WTC11 (cell line): Measurements from ENCODE around the gene ZEB2. TPM values are rescaled to one million over a fixed set of nuclear protein-coding genes. Genes with fewer than 3 reads are reported as not detected.

ENCODE experiments used
- ATAC-seq: fragments of 200-7000 bp; cut with Tn5 transposase; 2 replicates; pipeline ENCODE4 v1.10.0; 2021; ENCODE audit warnings: mild to moderate bottlenecking, moderate library complexity
- CTCF ChIA-PET: fragments of 300-600 bp; sonication (Branson Sonifier 250); formaldehyde crosslinking; loops from one replicate; lab custom pipeline; 2021; ENCODE audit warnings: antibody characterized with exemption; lab: Charles Lee
- POLR2A ChIA-PET: fragments of 350-600 bp; sonication (Branson Sonifier 250); formaldehyde crosslinking; loops from one replicate; lab custom pipeline; 2021; ENCODE audit warnings: antibody characterized with exemption; lab: Charles Lee
- DNase-seq: peaks from one replicate; pipeline ENCODE4 v3.0.0; 2021; ENCODE audit warnings: low spot score
- H3K27ac Mint-ChIP-seq: 2 replicates; pipeline ENCODE4 v1.8.0; 2021; ENCODE audit warnings: mixed read lengths
- H3K27me3 Mint-ChIP-seq: 2 replicates; pipeline ENCODE4 v1.8.0; 2021; ENCODE audit warnings: low read depth, mild to moderate bottlenecking, moderate library complexity, mixed read lengths
- H3K36me3 Mint-ChIP-seq: 2 replicates; pipeline ENCODE4 v1.8.0; 2021; ENCODE audit warnings: mixed read lengths
- H3K4me1 Mint-ChIP-seq: 2 replicates; pipeline ENCODE4 v1.8.0; 2022; ENCODE audit warnings: mixed read lengths
- H3K4me3 Mint-ChIP-seq: 2 replicates; pipeline ENCODE4 v1.8.0; 2021; ENCODE audit warnings: mild to moderate bottlenecking, moderate library complexity, mixed read lengths
- H3K9me3 Mint-ChIP-seq: 2 replicates; pipeline ENCODE4 v1.8.0; 2021; ENCODE audit warnings: mixed read lengths
- CREM ChIP-seq: sonication (generic); formaldehyde crosslinking; IDR thresholded peaks from 2 replicates; pipeline ENCODE4 v1.8.1; 2022; ENCODE audit warnings: mild to moderate bottlenecking, missing genetic modification reagents, moderate library complexity
- ESRRA ChIP-seq: sonication (generic); formaldehyde crosslinking; IDR thresholded peaks from 2 replicates; pipeline ENCODE4 v1.8.1; 2022; ENCODE audit warnings: mild to moderate bottlenecking, missing genetic modification reagents, borderline replicate concordance
- GRHL2 ChIP-seq: fragments of 250-450 bp; sonication (Bioruptor Pico); IDR thresholded peaks from 2 replicates; pipeline ENCODE4 v1.8.0; 2022; ENCODE audit warnings: mild to moderate bottlenecking, moderate library complexity; ENCODE audit not compliant: insufficient replicate concordance, severe bottlenecking
- IRF2 ChIP-seq: sonication (generic); formaldehyde crosslinking; IDR thresholded peaks from 2 replicates; pipeline ENCODE4 v1.8.0; 2022; ENCODE audit warnings: low read depth, missing genetic modification reagents, borderline replicate concordance
- JAZF1 ChIP-seq: fragments of 250-450 bp; sonication (Bioruptor Pico); IDR thresholded peaks from 2 replicates; pipeline ENCODE4 v1.9.0; 2021; ENCODE audit warnings: moderate library complexity, mild to moderate bottlenecking, inconsistent platforms
- NFYB ChIP-seq: sonication (generic); formaldehyde crosslinking; conservative IDR thresholded peaks from 2 replicates; pipeline ENCODE4 v1.8.0; 2022; ENCODE audit warnings: low read depth, missing genetic modification reagents
- SMAD3 ChIP-seq: sonication (generic); formaldehyde crosslinking; IDR thresholded peaks from 2 replicates; pipeline ENCODE4 v1.8.0; 2022; ENCODE audit warnings: missing genetic modification reagents, mild to moderate bottlenecking, borderline replicate concordance
- TCF7 ChIP-seq: sonication (generic); formaldehyde crosslinking; IDR thresholded peaks from 2 replicates; pipeline ENCODE4 v1.8.0; 2022; ENCODE audit warnings: mild to moderate bottlenecking, low read depth, missing genetic modification reagents, moderate library complexity
- TP53 ChIP-seq: sonication (generic); formaldehyde crosslinking; IDR thresholded peaks from 2 replicates; pipeline ENCODE4 v1.8.1; 2023; ENCODE audit warnings: mild to moderate bottlenecking, missing genetic modification reagents
- ZNF121 ChIP-seq: sonication (generic); formaldehyde crosslinking; IDR thresholded peaks from 2 replicates; pipeline ENCODE4 v1.8.0; 2023; ENCODE audit warnings: missing genetic modification reagents
- ZNF138 ChIP-seq: sonication (generic); formaldehyde crosslinking; conservative IDR thresholded peaks from 2 replicates; pipeline ENCODE4 v1.8.1; 2022; ENCODE audit warnings: mild to moderate bottlenecking, moderate library complexity, missing genetic modification reagents
- ZNF423 ChIP-seq: fragments of 250-450 bp; sonication (Bioruptor Pico); IDR thresholded peaks from 2 replicates; pipeline ENCODE4 v2.1.2; 2022; ENCODE audit warnings: mild to moderate bottlenecking, moderate library complexity
- total RNA-seq: library from RNA; stranded (reverse); gene quantifications from 3 replicates; pipeline ENCODE4 v1.2.3, GENCODE V29; 2021
- TF ChIP-seq, protein P1 (sequence below): sonication (generic); formaldehyde crosslinking; IDR thresholded peaks from 2 replicates; pipeline ENCODE4 v1.8.0; 2023; ENCODE audit warnings: mild to moderate bottlenecking, missing genetic modification reagents
- TF ChIP-seq, protein P2 (sequence below): sonication (generic); formaldehyde crosslinking; IDR thresholded peaks from 2 replicates; pipeline ENCODE4 v1.8.1; 2022; ENCODE audit warnings: missing genetic modification reagents, borderline replicate concordance
- TF ChIP-seq, protein P3 (sequence below): sonication (generic); formaldehyde crosslinking; IDR thresholded peaks from 2 replicates; pipeline ENCODE4 v1.8.0; 2023; ENCODE audit warnings: missing genetic modification reagents
- TF ChIP-seq, protein P4 (sequence below): sonication (generic); formaldehyde crosslinking; IDR thresholded peaks from 2 replicates; pipeline ENCODE4 v1.8.0; 2022; ENCODE audit warnings: mild to moderate bottlenecking, missing genetic modification reagents
- TF ChIP-seq, protein P5 (sequence below): fragments of 250-450 bp; sonication (Bioruptor Pico); IDR thresholded peaks from 2 replicates; pipeline ENCODE4 v1.8.0; 2021; ENCODE audit warnings: mild to moderate bottlenecking
- TF ChIP-seq, protein P6 (sequence below): sonication (generic); formaldehyde crosslinking; IDR thresholded peaks from 2 replicates; pipeline ENCODE4 v1.8.0; 2022; ENCODE audit warnings: mild to moderate bottlenecking, missing genetic modification reagents
- TF ChIP-seq, protein P7 (sequence below): sonication (generic); formaldehyde crosslinking; IDR thresholded peaks from 2 replicates; pipeline ENCODE4 v1.8.0; 2022; ENCODE audit warnings: mild to moderate bottlenecking, missing genetic modification reagents

The ZEB2 gene
- total RNA-seq, 1 experiment from 2014 or later = 0.42 TPM

DNA sequence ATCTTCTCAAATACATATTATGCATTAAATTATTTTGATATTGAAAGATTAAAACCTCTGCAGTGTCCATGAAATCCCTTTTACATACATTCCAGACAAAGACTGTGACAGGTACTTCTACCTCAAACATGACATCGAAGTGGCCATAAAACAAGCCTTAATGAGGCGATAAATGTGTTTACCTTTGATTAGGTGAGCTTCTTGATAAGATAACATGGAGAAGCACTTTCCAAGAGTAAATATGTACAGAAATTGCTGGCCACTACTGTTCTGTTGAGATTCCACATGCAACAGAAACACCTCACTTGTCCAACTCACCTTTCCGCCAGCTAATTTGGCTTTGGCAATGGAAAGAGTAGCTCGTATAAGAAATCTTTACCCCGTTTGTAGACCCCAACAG, 55.2 kb downstream of the ZEB2 start (continued):
- TF ChIP-seq, protein P1, sequence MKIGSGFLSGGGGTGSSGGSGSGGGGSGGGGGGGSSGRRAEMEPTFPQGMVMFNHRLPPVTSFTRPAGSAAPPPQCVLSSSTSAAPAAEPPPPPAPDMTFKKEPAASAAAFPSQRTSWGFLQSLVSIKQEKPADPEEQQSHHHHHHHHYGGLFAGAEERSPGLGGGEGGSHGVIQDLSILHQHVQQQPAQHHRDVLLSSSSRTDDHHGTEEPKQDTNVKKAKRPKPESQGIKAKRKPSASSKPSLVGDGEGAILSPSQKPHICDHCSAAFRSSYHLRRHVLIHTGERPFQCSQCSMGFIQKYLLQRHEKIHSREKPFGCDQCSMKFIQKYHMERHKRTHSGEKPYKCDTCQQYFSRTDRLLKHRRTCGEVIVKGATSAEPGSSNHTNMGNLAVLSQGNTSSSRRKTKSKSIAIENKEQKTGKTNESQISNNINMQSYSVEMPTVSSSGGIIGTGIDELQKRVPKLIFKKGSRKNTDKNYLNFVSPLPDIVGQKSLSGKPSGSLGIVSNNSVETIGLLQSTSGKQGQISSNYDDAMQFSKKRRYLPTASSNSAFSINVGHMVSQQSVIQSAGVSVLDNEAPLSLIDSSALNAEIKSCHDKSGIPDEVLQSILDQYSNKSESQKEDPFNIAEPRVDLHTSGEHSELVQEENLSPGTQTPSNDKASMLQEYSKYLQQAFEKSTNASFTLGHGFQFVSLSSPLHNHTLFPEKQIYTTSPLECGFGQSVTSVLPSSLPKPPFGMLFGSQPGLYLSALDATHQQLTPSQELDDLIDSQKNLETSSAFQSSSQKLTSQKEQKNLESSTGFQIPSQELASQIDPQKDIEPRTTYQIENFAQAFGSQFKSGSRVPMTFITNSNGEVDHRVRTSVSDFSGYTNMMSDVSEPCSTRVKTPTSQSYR (CRISPR knock-in tag) = no peak
- TF ChIP-seq, protein P2, sequence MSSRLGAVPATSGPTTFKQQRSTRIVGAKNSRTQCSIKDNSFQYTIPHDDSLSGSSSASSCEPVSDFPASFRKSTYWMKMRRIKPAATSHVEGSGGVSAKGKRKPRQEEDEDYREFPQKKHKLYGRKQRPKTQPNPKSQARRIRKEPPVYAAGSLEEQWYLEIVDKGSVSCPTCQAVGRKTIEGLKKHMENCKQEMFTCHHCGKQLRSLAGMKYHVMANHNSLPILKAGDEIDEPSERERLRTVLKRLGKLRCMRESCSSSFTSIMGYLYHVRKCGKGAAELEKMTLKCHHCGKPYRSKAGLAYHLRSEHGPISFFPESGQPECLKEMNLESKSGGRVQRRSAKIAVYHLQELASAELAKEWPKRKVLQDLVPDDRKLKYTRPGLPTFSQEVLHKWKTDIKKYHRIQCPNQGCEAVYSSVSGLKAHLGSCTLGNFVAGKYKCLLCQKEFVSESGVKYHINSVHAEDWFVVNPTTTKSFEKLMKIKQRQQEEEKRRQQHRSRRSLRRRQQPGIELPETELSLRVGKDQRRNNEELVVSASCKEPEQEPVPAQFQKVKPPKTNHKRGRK = no peak
- no peak for TF ChIP-seq JAZF1 (CRISPR knock-in tag)
- TF ChIP-seq CREM (CRISPR knock-in tag) = no peak
- TF ChIP-seq, protein P3, sequence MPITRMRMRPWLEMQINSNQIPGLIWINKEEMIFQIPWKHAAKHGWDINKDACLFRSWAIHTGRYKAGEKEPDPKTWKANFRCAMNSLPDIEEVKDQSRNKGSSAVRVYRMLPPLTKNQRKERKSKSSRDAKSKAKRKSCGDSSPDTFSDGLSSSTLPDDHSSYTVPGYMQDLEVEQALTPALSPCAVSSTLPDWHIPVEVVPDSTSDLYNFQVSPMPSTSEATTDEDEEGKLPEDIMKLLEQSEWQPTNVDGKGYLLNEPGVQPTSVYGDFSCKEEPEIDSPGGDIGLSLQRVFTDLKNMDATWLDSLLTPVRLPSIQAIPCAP = no peak
- TF ChIP-seq, protein P4, sequence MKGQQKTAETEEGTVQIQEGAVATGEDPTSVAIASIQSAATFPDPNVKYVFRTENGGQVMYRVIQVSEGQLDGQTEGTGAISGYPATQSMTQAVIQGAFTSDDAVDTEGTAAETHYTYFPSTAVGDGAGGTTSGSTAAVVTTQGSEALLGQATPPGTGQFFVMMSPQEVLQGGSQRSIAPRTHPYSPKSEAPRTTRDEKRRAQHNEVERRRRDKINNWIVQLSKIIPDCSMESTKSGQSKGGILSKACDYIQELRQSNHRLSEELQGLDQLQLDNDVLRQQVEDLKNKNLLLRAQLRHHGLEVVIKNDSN (CRISPR knock-in tag) = no peak
- TF ChIP-seq, protein P5, sequence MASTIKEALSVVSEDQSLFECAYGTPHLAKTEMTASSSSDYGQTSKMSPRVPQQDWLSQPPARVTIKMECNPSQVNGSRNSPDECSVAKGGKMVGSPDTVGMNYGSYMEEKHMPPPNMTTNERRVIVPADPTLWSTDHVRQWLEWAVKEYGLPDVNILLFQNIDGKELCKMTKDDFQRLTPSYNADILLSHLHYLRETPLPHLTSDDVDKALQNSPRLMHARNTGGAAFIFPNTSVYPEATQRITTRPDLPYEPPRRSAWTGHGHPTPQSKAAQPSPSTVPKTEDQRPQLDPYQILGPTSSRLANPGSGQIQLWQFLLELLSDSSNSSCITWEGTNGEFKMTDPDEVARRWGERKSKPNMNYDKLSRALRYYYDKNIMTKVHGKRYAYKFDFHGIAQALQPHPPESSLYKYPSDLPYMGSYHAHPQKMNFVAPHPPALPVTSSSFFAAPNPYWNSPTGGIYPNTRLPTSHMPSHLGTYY (CRISPR knock-in tag) = no peak
- TF ChIP-seq, all 79 proteins: peak for 0

DNA sequence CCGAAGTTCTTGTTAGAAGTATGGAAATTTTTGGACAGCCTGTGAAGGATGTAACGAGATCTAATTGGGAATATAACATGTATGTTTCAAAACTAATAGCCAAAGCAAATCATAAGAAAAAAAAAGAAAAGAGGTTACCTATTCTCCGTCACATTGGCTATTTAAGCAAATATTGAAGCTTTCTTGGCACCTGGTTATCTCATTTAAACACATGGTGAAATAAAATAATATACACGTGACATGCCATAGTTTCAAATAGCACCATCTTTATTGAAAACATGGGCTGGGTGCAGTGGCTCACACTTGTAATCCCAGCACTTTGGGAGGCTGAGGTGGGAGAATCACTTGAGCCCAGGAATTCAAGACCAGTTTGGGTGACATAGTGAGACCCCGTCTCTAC, 56.7 kb downstream of the ZEB2 start:
- Mint-ChIP-seq H3K4me3 (no peak overlapping the region), H3K27me3 (peaks cover 8% of the 10 kb centered on the region; the same call in 1 of the 2 replicates), H3K27ac (no peak overlapping the region), H3K9me3 (no peaks in the 10 kb centered on the region), H3K4me1 (peaks cover 31% of the 10 kb centered on the region), H3K36me3 (no peaks in the 10 kb centered on the region)
- ChIA-PET POLR2A (no interaction called here), CTCF (no interaction called here)
- ATAC-seq (no peak), DNase-seq (no peak)
- TF ChIP-seq, protein P6, sequence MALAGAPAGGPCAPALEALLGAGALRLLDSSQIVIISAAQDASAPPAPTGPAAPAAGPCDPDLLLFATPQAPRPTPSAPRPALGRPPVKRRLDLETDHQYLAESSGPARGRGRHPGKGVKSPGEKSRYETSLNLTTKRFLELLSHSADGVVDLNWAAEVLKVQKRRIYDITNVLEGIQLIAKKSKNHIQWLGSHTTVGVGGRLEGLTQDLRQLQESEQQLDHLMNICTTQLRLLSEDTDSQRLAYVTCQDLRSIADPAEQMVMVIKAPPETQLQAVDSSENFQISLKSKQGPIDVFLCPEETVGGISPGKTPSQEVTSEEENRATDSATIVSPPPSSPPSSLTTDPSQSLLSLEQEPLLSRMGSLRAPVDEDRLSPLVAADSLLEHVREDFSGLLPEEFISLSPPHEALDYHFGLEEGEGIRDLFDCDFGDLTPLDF (CRISPR knock-in tag) = no peak

DNA sequence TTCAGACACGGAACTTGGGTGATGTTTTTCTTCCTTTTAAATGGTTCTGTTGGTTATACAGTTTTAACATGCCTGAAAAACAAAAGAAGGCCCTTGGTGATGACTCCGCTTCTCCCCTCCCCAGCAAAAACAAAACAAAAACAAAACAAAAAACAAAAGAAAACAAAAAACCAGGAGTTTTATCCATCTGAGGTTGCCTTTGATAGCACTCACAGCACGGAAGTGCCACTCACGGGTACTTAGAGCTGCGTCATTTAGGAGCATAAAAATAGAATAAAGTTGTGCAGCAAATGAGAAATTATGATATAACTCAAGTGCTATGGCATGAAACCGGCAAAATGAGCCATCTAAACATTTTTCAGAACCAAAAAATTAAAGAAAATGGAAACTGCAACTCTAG, 57.7 kb downstream of the ZEB2 start:
- Mint-ChIP-seq H3K27me3 (peaks cover 8% of the 10 kb centered on the region; the same call in 1 of the 2 replicates), H3K9me3 (no peaks in the 10 kb centered on the region), H3K27ac (no peak overlapping the region), H3K4me3 (no peak overlapping the region), H3K36me3 (no peaks in the 10 kb centered on the region), H3K4me1 (peaks cover 22% of the 10 kb centered on the region)
- no peak for ATAC-seq
- ChIA-PET POLR2A (no interaction called here), CTCF (no interaction called here)
- DNase-seq = no peak
- no peak for TF ChIP-seq IRF2
- TF ChIP-seq ZNF138 (CRISPR knock-in tag) = no peak
- no peak for TF ChIP-seq TP53 (CRISPR knock-in tag)
- no peak for TF ChIP-seq ZNF121 (CRISPR knock-in tag)
- no peak for TF ChIP-seq NFYB (CRISPR knock-in tag)
- no peak for TF ChIP-seq SMAD3 (CRISPR knock-in tag)
- TF ChIP-seq GRHL2 (CRISPR knock-in tag) = no peak
- TF ChIP-seq, protein P2 = no peak
- TF ChIP-seq, protein P7, sequence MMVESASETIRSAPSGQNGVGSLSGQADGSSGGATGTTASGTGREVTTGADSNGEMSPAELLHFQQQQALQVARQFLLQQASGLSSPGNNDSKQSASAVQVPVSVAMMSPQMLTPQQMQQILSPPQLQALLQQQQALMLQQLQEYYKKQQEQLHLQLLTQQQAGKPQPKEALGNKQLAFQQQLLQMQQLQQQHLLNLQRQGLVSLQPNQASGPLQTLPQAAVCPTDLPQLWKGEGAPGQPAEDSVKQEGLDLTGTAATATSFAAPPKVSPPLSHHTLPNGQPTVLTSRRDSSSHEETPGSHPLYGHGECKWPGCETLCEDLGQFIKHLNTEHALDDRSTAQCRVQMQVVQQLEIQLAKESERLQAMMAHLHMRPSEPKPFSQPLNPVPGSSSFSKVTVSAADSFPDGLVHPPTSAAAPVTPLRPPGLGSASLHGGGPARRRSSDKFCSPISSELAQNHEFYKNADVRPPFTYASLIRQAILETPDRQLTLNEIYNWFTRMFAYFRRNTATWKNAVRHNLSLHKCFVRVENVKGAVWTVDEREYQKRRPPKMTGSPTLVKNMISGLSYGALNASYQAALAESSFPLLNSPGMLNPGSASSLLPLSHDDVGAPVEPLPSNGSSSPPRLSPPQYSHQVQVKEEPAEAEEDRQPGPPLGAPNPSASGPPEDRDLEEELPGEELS = no peak
- TF ChIP-seq TCF7 = no peak
- TF ChIP-seq ZNF423 (CRISPR knock-in tag) = no peak
- TF ChIP-seq, protein P3 = no peak
- no peak for TF ChIP-seq ESRRA (CRISPR knock-in tag)
- TF ChIP-seq, all 79 proteins: peak for 0
